Stimulated activated naive CD8-positive, alpha-beta T cell treated with anti-CD3 and anti-CD28 coated beads, Interleukin-15, Interleukin-2, amounts not matched to agents 100 ng/mL and 50 ng/mL, for 24 hours (primary cell): ENCODE measurements around the gene ADAMTS17.

ENCODE experiments used
- H3K27ac Mint-ChIP-seq: one replicate; pipeline ENCODE4 v1.8.0; 2021; ENCODE audit warnings: mild to moderate bottlenecking, mixed read lengths
- H3K27me3 Mint-ChIP-seq: one replicate; pipeline ENCODE4 v1.8.0; 2021; ENCODE audit warnings: mixed read lengths
- H3K36me3 Mint-ChIP-seq: one replicate; pipeline ENCODE4 v1.8.0; 2021; ENCODE audit warnings: low read depth, mixed read lengths
- H3K4me1 Mint-ChIP-seq: one replicate; pipeline ENCODE4 v1.8.0; 2021; ENCODE audit warnings: low read depth, mixed read lengths
- H3K4me3 Mint-ChIP-seq: one replicate; pipeline ENCODE4 v1.8.0; 2021; ENCODE audit warnings: mild to moderate bottlenecking, mixed read lengths
- H3K9me3 Mint-ChIP-seq: one replicate; pipeline ENCODE4 v1.8.0; 2021; ENCODE audit warnings: mixed read lengths

Gene ADAMTS17

GRCh38 chr15:100189849-100190248, 151.9 kb downstream of the ADAMTS17 start:
- H3K4me3 Mint-ChIP-seq: no peak overlapping the region
- no peaks in the 10 kb centered on the region for H3K27me3 Mint-ChIP-seq
- H3K4me1 Mint-ChIP-seq: no peaks in the 10 kb centered on the region
- no peak overlapping the region for H3K27ac Mint-ChIP-seq
- H3K9me3 Mint-ChIP-seq: no peaks in the 10 kb centered on the region
- no peaks in the 10 kb centered on the region for H3K36me3 Mint-ChIP-seq

GRCh38 chr15:100189319-100189718, 152.5 kb downstream of the ADAMTS17 start:
- no peaks in the 10 kb centered on the region for H3K36me3 Mint-ChIP-seq
- no peaks in the 10 kb centered on the region for H3K27me3 Mint-ChIP-seq
- H3K9me3 Mint-ChIP-seq: no peaks in the 10 kb centered on the region
- H3K27ac Mint-ChIP-seq: no peak overlapping the region
- H3K4me3 Mint-ChIP-seq: no peak overlapping the region
- H3K4me1 Mint-ChIP-seq: no peaks in the 10 kb centered on the region

GRCh38 chr15:100187677-100188076, 154.1 kb downstream of the ADAMTS17 start:
- no peaks in the 10 kb centered on the region for H3K36me3 Mint-ChIP-seq
- no peaks in the 10 kb centered on the region for H3K9me3 Mint-ChIP-seq
- H3K27me3 Mint-ChIP-seq: no peaks in the 10 kb centered on the region
- H3K4me1 Mint-ChIP-seq: no peaks in the 10 kb centered on the region
- H3K27ac Mint-ChIP-seq: no peak overlapping the region
- H3K4me3 Mint-ChIP-seq: no peak overlapping the region

- Mint-ChIP-seq H3K4me1 (no peaks in the 10 kb centered on the region), H3K27me3 (no peaks in the 10 kb centered on the region), H3K4me3 (no peak overlapping the region), H3K36me3 (no peaks in the 10 kb centered on the region), H3K9me3 (no peaks in the 10 kb centered on the region), H3K27ac (no peak overlapping the region)
These were observed 154.8 kb downstream of the ADAMTS17 start for GRCh38 chr15:100186960-100187359.

- no peak overlapping the region for H3K27ac Mint-ChIP-seq
- H3K27me3 Mint-ChIP-seq: no peaks in the 10 kb centered on the region
- no peaks in the 10 kb centered on the region for H3K9me3 Mint-ChIP-seq
- no peaks in the 10 kb centered on the region for H3K36me3 Mint-ChIP-seq
- H3K4me1 Mint-ChIP-seq: no peaks in the 10 kb centered on the region
- no peak overlapping the region for H3K4me3 Mint-ChIP-seq
These were observed 155.4 kb downstream of the ADAMTS17 start for GRCh38 chr15:100186366-100186765.

GRCh38 chr15:100183921-100184495, 157.8 kb downstream of the ADAMTS17 start:
- H3K4me3 Mint-ChIP-seq: no peak overlapping the region
- no peaks in the 10 kb centered on the region for H3K4me1 Mint-ChIP-seq
- no peak overlapping the region for H3K27ac Mint-ChIP-seq
- H3K27me3 Mint-ChIP-seq: no peaks in the 10 kb centered on the region
- no peaks in the 10 kb centered on the region for H3K36me3 Mint-ChIP-seq
- no peaks in the 10 kb centered on the region for H3K9me3 Mint-ChIP-seq

GRCh38 chr15:100180921-100181320, 160.9 kb downstream of the ADAMTS17 start:
- H3K27me3 Mint-ChIP-seq: no peaks in the 10 kb centered on the region
- no peak overlapping the region for H3K4me3 Mint-ChIP-seq
- no peak overlapping the region for H3K27ac Mint-ChIP-seq
- H3K9me3 Mint-ChIP-seq: peaks cover 3% of the 10 kb centered on the region
- no peaks in the 10 kb centered on the region for H3K4me1 Mint-ChIP-seq
- H3K36me3 Mint-ChIP-seq: no peaks in the 10 kb centered on the region

- H3K27me3 Mint-ChIP-seq: no peaks in the 10 kb centered on the region
These were observed 166.2 kb downstream of the ADAMTS17 start for GRCh38 chr15:100175406-100176114.

GRCh38 chr15:100174904-100175275, 166.9 kb downstream of the ADAMTS17 start:
- H3K27me3 Mint-ChIP-seq: no peaks in the 10 kb centered on the region
- H3K27ac Mint-ChIP-seq: no peak overlapping the region
- H3K4me1 Mint-ChIP-seq: peaks cover 8% of the 10 kb centered on the region
- H3K4me3 Mint-ChIP-seq: no peak overlapping the region
- peaks cover 11% of the 10 kb centered on the region for H3K9me3 Mint-ChIP-seq
- H3K36me3 Mint-ChIP-seq: peaks cover 6% of the 10 kb centered on the region

More at GRCh38 chr15:100175406-100176114, 166.2 kb downstream of the ADAMTS17 start:
- Mint-ChIP-seq H3K36me3 (peaks cover 6% of the 10 kb centered on the region), H3K4me3 (no peak overlapping the region), H3K9me3 (peaks cover 11% of the 10 kb centered on the region), H3K27ac (no peak overlapping the region), H3K4me1 (peaks cover 2% of the 10 kb centered on the region)

- Mint-ChIP-seq H3K36me3 (peaks cover 6% of the 10 kb centered on the region), H3K27ac (no peak overlapping the region), H3K27me3 (no peaks in the 10 kb centered on the region), H3K4me3 (no peak overlapping the region), H3K4me1 (peaks cover 13% of the 10 kb centered on the region), H3K9me3 (peaks cover 11% of the 10 kb centered on the region)
These were observed 167.4 kb downstream of the ADAMTS17 start for GRCh38 chr15:100174159-100174903.

- H3K4me1 Mint-ChIP-seq: peaks cover 13% of the 10 kb centered on the region
These were observed 169.3 kb downstream of the ADAMTS17 start for GRCh38 chr15:100172356-100173024.

GRCh38 chr15:100171411-100171810, 170.4 kb downstream of the ADAMTS17 start:
- Mint-ChIP-seq H3K9me3 (peaks cover 11% of the 10 kb centered on the region), H3K36me3 (peaks cover 6% of the 10 kb centered on the region), H3K4me1 (peaks cover 13% of the 10 kb centered on the region), H3K27me3 (no peaks in the 10 kb centered on the region), H3K27ac (no peak overlapping the region), H3K4me3 (no peak overlapping the region)

More at GRCh38 chr15:100172356-100173024, 169.3 kb downstream of the ADAMTS17 start:
- Mint-ChIP-seq H3K36me3 (peaks cover 6% of the 10 kb centered on the region), H3K27me3 (no peaks in the 10 kb centered on the region), H3K9me3 (peaks cover 11% of the 10 kb centered on the region), H3K4me3 (no peak overlapping the region), H3K27ac (no peak overlapping the region)

GRCh38 chr15:100170291-100171210, 171.2 kb downstream of the ADAMTS17 start:
- Mint-ChIP-seq H3K4me1 (peaks cover 13% of the 10 kb centered on the region), H3K4me3 (no peak overlapping the region), H3K27me3 (no peaks in the 10 kb centered on the region), H3K27ac (peak overlapping the region; percentile 41), H3K36me3 (peaks cover 6% of the 10 kb centered on the region), H3K9me3 (peaks cover 4% of the 10 kb centered on the region)

- peaks cover 13% of the 10 kb centered on the region for H3K4me1 Mint-ChIP-seq
- no peaks in the 10 kb centered on the region for H3K27me3 Mint-ChIP-seq
- H3K27ac Mint-ChIP-seq: no peak overlapping the region
- no peak overlapping the region for H3K4me3 Mint-ChIP-seq
- H3K9me3 Mint-ChIP-seq: peaks cover 4% of the 10 kb centered on the region
- peaks cover 6% of the 10 kb centered on the region for H3K36me3 Mint-ChIP-seq
These were observed 172.0 kb downstream of the ADAMTS17 start for GRCh38 chr15:100169615-100170290.
